GM19397 (cell line): ENCODE results near the gene THAP2.
"Not testable (repeated sequence)": the region's sequence is repeated elsewhere in the genome, so short reads cannot be mapped to it uniquely, and the experiment has no call there.

ENCODE experiments used
- ATAC-seq: cut with Tn5 transposase; IDR thresholded peaks from one replicate; pipeline ENCODE4 v1.9.1; 2021; ENCODE audit warnings: mild to moderate bottlenecking, moderate library complexity; ENCODE audit not compliant: unreplicated experiment

The THAP2 gene

DNA sequence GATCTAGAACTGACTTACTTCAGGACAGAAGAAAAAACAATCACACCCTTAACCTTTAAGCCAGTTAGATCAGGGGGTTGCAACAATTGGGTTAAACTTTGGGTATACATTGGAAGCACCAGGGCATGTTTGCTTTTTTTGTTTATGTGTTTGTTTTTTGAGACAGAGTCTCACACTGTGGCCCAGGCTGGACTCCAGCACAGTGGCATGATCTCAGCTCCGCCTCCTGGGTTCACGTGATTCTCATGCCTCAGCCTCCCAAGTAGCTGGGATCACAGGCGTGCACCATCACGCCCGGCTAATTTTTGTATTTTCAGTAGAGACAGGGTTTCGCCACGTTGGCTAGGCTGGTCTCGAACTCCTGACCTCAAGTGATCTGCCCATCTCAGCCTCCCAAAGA lies 38.1 kb downstream of the THAP2 start:
- not testable (repeated sequence) for ATAC-seq

DNA sequence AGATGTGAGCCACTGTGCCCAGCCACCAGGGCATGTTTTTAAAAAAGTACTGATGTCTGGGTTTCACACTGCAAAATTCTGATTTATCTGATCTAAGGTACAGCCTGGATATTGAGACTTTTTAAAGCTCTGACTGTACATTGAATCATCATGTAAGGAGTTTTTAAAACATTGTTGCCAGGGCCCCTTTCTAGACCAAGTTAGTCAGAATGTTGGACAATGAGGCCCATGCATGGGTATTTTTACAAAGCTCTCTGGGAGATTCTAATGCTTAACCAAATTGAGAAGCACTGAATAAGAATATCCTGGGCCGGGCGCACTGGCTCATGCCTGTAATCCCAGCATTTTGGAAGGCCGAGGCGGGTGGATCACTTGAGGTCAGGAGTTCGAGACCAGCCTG lies 38.5 kb downstream of the THAP2 start:
- ATAC-seq: no peak

DNA sequence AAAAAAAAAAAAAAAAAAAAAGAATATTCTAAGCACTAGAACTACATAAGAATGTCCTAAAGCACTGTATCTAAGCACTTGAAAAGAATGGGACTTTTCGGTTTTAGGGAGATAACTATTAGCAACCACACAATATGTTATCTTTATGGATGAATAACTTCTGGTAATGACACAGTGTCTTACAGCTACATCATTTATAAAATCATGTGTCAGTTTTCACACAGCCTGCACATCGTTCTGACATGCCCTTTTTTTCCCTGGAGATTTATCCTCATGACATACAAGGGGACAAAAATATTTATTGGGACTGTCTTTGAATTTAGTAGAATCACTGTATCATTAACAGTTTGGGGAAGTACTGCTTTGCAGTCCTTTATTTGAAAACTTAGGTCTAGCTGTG lies 39.1 kb downstream of the THAP2 start:
- no peak for ATAC-seq

DNA sequence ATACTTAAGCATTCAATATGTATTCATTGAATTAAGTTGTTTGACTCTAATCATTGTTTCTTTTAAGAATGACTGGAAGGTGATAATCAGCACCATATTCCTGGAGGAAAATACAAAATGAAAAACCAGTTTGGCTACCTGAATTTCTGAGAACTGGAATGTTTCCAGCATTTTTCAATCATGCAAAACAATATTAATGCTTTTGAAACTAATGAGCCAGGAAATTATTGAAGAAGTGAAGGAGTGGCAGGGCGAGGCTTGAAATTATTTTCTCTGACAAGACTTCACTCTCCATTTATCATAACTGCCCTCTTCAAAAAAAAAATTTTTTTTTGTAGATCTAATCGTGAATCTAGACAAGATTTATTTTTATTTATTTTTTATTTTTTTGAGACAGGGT lies 40.8 kb downstream of the THAP2 start:
- no peak for ATAC-seq

DNA sequence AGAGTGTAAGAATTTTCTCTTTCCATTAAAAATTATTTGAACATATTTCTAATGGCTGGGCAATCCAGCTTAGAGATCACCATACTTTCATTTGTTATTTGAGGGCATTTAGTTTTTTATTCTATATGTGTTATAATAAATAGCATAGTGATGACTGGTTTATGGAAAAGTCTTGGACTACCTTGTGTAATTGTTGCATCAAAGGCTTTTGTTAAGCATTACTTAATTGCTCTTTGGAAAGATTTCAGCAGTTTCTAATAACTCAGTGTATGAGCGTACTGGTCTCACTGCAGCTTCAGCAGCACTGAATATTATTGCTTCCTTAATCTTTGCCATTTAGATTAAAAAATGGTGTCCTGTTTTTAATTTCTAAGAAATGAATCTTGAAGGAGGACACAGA lies 44.6 kb downstream of the THAP2 start:
- no peak for ATAC-seq

DNA sequence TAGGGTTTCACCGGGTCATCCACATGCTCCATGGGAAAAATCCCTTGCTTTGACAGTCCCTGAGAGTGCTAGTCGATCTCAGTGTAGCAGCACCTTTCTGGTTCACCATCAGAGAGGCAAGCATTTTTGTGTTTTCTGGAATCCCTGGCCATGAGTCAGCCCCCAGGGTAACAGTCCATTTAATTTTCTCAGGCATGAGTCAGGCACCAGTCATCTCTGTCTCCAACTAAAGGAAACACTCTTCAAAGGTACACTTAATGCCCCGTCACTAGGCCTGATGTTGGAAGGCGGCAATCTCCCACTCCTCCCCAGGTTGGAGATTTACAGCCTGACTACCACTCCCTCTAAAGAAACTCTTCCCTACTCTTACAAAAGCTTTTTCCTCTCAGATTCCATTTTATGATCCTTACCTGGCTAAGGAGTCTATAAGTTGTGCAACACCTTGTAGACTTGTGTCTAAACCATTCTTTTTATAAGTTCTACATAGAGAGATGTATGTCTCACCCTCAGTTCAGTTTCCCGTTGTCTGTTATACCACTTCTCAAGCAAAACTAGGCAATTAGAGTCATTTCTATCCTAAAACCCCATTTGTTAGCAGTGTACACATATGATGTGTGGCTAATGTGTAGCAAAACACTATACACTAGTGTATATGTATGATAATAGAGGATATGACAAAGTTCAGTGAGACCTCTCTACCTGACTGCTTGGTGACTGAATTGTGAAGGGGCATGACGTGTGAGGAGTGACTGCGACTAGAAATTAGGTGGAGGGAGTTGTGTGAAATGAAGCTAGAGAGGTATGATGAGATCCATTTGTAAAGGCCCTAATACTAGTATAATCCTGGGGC lies 46.4 kb downstream of the THAP2 start:
- no peak for ATAC-seq

DNA sequence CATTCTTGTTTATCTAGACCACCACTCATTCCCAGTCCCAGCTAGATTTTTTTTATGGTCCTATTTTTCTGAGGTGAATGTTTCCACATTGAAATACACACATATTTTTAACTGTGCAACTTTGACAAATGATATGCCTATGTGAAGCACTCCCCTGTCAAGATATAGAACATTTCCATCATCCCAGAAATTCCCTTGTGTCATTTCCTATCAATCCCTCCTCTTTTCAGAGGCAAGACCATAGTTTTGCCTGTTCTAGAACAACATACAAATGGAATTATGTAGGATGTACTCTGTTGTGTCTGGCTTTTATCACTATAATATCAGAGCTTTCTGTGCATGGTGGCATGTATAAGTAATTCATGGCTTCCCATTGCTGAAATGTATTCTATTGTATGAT lies 54.5 kb downstream of the THAP2 start:
- ATAC-seq: no peak

DNA sequence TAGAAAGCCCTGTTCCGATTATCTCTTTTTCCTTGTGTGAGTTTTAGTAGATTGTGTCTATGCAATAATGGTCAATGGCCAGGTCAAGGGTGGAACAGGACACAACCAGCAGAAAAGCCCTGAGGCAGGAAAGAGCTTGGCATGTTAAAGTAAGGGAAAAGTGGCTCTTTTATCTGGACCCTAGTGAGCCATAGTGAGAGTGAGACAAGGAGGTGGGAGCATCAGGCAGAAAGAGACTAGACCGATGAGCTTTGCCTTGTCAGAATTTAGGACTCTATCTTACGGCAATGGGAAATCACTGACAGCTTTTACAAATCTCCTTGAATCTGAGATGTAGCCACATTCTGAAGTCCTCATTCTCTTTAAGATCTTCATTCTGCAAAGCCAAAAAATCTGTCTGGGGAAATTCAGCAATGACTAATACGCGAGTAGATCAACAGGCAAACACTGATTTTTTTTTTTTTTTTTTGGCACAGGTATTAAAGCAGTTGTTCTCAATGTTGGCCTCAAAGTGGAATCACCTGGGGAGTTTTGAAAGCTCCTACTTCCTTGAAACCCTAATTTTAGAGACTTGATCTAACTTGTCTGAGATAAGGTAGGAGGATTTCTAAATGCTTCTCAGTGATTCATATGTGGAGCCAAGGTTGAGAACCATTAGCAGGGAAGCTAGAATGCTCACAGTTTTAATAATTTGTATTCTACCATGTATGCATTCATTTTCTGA lies 55.7 kb downstream of the THAP2 start:
- ATAC-seq: no peak

DNA sequence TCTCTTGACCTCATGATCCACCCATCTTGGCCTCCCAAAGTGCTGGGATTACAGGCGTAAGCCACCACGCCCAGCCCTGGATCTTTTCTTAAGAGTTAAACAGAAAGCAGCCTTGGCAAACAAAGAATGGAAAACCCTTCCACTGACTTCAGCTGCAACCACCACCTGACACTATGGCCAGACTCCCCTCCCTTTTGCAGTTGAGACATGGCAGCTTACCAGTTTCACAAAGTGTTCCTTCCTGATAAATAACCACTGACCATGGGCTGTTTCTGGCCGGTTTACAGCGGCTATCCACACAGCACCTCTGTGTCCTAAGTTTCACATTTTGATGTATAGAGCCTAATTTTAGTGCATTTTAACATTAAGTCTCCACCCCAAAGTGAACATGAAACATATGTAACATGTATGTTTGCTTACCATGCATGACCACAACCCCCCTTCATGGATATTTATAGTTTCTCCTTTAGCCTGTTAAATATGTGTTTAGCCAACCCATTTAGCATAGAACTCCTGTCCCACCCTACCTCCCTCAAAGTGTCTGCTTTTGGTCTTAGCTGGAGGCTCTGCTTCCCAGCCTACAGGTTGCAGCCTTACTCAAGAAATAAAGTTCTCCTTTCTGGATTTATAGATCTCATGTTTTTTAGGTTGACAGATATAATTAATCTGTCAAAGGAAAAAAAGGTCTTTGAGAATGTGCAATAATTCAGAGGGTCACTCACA lies 57.8 kb downstream of the THAP2 start:
- no peak for ATAC-seq

DNA sequence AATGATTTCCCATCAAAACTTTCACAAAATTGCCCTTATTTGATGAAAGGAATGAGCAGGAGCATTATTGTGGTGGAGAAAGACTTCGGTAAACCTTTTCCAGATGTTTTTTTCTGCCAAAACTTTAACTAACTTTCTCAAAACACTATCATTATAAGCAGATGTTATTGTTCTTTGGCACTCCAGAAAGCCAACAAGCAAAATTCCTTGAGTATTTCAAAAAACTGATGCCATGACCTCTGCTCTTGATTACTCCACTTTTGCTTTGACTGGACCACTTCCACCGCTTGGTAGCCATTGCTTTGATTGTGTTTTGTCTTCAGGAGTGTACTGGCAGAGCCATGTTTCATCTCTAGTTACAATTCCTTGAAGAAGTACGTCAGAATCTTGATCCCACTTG lies 60.9 kb downstream of the THAP2 start:
- ATAC-seq: no peak

DNA sequence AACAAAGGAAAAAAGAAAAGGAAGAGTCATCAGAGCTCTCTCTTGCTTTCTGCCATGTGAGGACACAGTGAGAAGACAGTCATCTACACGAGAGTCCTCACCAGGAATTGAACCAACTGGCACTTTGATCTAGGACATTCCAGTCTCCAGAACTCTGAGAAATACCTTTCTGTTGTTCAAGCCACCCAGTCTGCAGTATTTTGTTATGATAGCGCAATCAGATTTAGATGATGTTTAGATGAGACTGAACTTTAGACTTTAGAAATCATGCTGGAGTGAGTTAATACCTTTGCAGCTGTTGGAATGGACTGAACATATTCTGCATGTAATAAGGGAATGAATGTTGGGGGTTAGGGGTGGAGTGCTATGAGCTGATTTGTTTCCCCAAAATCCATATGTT lies 62.4 kb downstream of the THAP2 start:
- no peak for ATAC-seq

DNA sequence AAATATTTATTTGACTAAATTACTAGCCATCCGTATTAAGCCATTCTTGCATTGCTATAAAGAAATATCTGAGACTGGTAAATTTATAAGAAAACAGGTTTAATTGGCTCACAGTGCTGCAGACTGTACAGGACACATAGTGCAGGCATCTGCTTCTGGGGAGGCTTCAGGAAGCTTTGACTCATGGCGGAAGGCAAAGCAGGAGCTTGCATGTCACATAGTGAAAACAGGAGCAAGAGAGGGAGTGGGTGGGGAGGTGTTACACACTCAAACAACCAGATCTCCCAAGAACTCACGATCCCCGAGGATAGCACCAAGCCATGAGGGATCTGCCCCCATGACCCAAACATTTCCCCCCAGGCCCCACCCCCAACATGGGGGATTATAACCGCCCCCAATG lies 63.9 kb downstream of the THAP2 start:
- no peak for ATAC-seq
